NOMO-1 (cell line): ENCODE data around the gene PRKN.

ENCODE experiments used
- DNase-seq, 2 experiments: peaks; one replicate each; lab custom pipeline; 2025; ENCODE audit not compliant: unreplicated experiment in 2 of 2; lab: John Stamatoyannopoulos, UW

Gene PRKN

GRCh38 chr6:162156146-162156545, 571.4 kb downstream of the PRKN start:
- no peak for DNase-seq

DNA sequence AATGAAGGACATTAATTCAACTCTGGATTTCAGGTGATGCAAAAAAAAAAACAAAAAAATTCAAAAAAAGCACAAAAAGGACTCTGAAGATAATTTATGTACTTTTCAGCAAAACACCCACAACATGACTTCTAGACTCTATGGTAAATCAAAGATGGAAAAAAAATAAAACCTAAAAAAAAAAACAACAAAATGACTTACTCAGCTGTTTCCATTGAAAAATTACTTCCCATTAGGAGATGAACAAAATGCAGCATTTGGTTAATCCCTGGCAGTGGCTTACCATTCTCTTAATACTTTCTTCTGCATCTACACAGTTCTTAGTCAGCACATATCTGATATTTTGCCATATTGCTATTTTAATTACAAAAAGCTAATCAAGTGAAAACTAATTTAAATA, 572.6 kb downstream of the PRKN start:
- no peak for DNase-seq

DNA sequence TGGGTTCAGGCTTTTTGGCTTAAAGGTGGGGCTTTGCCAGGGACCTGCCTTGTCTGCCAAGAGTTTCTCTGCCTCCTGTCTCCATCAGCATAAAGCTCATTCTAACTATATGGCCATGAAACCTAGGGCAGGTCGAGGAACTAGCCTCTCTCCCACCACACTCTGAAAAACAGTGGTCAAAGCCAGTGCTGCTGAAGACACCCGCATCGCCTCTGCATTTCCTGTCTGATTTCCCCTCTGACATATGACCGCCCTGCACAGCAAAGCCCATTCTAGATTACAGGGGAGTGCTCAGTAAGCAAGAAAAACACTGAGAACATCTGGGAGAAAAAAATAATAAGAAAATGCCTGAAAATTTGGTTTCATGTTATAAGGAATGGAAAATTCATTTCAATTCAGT, 573.6 kb downstream of the PRKN start:
- DNase-seq = no peak

DNA sequence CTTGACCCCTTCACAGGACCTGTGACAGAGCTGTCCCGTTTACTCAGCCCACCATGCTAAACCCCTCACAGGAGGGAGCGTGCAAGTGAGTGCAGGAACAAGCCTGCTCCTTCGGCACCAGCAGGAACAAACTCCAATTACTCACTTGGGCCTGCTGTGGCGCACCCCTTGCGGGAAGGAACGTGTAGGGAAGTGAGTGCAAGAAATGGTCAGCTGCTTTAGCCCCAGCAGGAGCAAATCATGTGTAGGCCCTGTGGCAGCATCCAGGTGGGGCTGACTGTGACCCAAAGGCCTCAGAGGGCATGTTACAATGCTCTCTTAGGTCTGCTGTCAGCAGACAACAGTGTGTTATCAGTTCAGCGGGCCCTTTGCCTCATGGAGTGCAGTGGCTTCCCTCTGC, 574.4 kb downstream of the PRKN start:
- no peak for DNase-seq

GRCh38 chr6:162151021-162151665, 576.4 kb downstream of the PRKN start:
- DNase-seq = peak; percentile 4 to 47

DNA sequence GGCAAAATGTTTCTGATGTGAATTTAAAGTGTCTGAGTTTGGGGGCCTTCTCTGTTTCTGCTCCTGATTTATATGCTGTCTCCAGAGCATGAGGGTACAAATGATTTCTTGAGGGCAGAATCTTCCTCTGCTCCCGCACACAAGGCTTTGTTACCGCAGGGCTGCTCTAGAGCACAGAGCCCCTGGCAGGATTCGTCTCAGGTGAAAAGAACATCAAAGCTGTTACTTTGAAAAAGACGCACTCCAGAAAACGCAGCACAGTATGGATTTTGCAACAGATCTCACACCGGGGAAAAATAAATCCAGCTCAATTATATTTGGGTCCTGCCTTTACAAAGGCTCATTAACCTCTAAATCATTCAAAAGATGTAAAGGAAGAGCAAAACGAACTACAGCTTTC, 577.3 kb downstream of the PRKN start:
- DNase-seq = no peak

GRCh38 chr6:162149786-162150185, 577.8 kb downstream of the PRKN start:
- no peak for DNase-seq

- DNase-seq = no peak
These were observed 579.8 kb downstream of the PRKN start for GRCh38 chr6:162147805-162148204.

GRCh38 chr6:162147281-162147680, 580.3 kb downstream of the PRKN start:
- DNase-seq = no peak

GRCh38 chr6:162140251-162140852, 587.2 kb downstream of the PRKN start:
- DNase-seq = peak; percentile 2 to 8

DNA sequence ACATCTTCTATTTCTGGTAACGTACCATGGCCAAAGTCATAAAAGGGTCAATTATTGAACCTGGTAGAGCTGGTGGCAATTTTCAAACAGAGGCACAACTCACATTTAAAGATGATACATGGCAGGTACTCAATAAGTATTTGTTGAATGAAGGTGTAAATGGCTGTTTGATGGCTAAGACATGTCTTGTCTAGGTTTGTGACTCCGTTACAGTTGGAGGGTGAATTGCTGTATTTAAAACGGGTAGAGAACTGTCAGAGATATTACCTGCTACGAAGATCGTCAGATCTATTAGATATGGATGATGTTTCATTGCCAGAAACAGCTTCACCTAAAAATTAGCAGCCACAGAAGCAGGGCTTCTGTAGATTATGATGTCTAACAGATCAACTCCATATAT, 601.9 kb downstream of the PRKN start:
- DNase-seq = no peak

DNA sequence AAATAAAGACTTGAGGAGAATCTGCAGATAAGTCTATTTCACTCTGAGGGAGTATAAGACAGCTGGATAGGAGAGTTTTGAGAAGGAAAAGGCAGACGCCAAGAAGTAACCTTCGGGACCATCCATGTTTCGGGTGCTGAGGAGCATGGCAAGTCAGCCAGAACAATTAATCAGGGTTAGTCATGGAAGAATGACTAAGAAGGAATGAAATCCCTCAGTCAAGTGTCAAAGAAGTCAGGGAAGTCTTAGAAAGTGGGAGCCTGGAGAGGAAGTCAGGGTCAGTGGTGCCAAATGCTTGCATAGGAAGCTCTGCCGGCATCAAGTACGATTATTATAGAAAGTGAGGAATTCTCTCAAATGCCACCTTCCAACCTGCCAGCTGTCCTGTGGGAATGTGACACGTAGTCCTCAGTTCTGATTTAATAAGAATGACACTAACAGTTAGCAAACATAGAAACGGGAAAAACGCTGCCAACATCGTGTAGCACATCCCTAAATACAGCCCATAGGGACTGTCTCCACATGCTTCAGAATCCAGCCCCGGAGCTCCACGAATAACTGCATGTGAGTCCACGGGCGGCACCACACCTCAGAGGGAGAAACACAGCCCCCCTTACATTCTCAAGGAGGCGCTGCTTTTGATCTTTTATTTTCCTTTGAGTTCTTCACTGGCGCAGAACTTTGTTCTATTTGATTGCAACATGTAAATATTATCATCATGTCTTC, 602.7 kb downstream of the PRKN start:
- DNase-seq = no peak

DNA sequence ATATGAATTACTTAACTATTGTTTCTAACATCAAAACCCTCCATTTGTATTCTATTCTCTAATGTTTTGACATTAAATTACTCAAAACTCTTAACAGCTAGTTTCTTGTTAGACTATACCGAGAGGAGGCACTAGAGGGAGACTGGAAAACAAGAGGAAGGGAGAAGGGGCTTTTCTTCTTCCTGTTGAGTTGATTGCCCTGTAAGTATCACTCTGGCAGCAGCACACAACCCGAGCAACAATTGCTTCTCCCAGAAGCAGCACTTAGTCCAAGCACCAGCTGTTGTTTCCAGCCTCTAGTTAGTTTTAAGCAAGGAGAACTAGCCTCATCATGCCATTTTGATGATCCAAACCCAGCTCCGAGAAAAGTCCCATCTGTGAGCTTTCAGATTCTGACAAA, 603.8 kb downstream of the PRKN start:
- DNase-seq = peak in 1 of 2 experiments; percentile 2

DNA sequence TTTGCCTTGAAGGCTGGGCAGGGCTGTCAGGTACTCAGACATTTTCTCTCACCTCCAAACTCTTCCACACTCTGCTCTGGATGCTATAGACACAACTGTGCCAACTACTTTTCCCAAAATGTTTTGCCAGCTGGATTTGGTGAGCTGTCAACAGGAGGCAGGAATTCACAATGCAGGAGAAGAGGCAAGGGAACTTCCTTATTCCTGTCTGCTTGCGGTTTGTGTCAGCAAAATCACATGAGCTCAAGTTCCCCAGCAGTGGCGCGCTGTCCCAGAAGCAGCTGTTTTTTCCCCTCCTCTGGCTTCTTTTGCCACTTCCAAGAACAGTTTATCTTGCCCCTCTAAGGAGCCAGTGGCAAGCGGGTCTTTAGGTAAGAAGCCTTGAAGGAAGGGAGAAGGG, 608.2 kb downstream of the PRKN start:
- DNase-seq = peak; percentile 6 to 24

DNA sequence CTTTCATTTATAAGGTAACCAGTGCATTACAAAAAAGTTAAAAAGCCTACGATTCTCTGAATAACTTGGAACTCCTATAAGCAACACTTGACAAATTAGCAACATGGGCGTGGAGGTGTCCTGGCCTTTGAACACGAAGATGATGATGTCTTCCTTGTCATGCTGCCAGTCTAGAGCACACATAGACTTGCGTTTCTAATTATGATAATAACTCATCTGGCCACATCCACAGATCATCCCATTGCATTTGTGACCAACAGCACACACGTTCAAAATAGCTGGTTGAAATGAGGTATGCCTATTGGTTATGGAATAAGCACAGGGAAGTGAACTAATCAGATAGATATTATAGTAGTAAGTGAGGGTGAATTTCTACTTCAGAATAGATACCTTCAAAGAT, 608.9 kb downstream of the PRKN start:
- DNase-seq = no peak

DNA sequence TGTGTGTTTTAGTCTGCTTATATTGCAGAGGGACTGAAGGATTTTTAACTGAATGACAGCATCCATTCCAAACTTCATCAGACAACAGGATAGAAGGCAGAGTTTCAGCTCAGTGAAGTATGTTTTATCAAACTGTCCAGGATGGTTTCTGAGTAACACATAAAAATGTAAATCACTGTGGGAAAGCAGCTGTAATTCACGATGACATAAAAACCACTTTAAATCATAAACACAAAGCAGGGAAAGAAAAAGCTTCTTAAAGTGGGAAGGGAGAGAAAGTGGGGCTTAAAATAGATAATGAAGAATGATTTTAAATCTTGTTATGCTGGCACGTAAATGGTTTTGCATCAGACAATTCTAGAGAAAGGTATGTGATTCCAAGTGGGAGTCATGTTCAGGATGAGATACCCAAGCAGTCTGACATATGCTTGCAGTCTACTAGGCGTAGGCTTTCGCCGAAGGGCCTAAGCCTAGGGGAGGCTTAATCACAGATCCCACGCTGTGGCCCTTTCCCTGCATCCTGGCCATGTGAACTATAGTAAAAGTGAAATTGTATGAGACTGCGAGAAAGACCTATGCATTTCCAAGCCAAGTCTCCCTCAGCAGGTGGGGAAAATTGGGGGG, 610.6 kb downstream of the PRKN start:
- DNase-seq = no peak

DNA sequence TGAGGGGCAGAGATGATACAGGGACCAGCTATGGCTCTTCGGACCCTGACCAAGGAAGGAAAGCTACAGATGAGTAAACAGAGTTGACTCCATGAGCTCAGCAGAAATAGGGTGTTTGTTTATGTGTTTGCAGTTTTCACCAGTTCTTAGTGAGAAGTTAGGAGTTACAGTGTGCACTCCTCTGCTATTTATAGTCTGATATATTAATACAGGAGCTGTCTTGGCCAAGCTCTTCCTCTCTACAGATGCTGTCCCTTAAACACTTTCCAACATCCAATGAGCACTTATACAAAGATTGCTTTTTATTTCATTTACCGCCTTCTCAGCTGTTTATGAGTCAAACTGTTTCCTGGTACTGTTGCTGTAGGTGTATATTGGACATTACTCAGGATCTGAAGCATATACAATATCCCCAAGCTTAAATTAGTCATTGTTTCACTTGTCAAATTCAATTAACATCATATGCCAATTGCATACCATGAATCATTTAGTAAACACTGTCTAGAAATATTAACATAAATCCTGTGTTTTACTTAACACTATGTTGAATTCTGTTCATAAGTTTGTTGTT, 618.0 kb downstream of the PRKN start:
- DNase-seq = no peak

GRCh38 chr6:162108041-162108440, 619.5 kb downstream of the PRKN start:
- no peak for DNase-seq

DNA sequence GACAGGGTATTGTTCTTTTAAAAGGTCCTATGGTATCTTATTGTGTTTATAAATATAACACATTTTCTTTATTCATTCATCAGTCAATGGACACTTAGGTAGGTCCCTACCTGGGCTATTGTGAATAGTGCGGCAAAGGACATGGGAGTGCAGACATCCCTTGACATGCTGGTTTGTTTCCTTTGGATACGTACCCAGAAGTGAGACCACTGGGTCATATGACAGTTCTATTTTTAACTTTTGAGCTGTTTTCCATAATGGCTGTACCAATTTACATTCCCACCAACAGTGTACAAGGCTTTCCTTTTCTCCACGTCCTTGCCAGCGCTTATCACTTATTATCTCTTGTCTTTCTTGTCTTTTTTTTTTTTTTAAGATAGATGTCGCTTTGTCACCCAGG, 627.5 kb downstream of the PRKN start:
- no peak for DNase-seq

DNA sequence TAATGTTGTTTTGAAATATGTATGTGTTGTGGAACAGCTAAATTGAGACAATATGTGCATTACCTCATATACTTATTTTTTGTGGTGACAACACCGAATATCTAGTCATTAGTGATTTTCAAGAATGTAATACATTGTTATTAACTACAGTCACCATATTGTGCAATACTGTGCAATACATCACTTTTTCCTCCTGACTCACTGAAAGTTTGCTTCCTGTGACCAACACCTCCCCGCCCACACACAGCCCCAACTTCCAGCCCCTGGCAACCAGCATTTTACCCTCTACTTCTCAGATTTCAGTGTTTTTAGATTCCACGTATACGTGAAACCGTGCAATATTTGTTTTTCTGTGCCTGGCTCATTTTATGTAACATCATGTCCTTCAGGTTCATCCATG, 627.9 kb downstream of the PRKN start:
- peak; percentile 21 to 62 for DNase-seq

GRCh38 chr6:162092816-162093502, 634.6 kb downstream of the PRKN start:
- DNase-seq = no peak
